ENCODE data around the gene PTPN7.

- TF ChIP-seq POLR2A (IDR thresholded peaks at IDR 0.05) (no peak), CTCF (IDR thresholded peaks at IDR 0.05) (no peak)
Observed at GRCh38 chr1:202131956-202132821, 28.2 kb downstream of the PTPN7 start.

Measured in gastroesophageal sphincter (tissue), 3 donors.